G401 (cell line): ENCODE results near the gene BMI1. TPM values are rescaled to one million over a fixed set of nuclear protein-coding genes. Genes with fewer than 3 reads are reported as not detected.
A peak's percentile ranks its signal among the peaks of the same experiment; 100 is the strongest.
"Not testable (repeated sequence)": the region's sequence is repeated elsewhere in the genome, so short reads cannot be mapped to it uniquely, and the experiment has no call there.

Experiments
- DNase-seq: peaks from one replicate; pipeline ENCODE4 v3.0.0-alpha.2; 2015; ENCODE audit warnings: low spot score
- in situ Hi-C: cut with HindIII; loops from 2 replicates; pipeline ENCODE4 v1.10.0; 2016; ENCODE audit warnings: low sequenced_read_pairs, mixed read lengths
- total RNA-seq: library from RNA; depleted of rRNA; stranded (reverse); fragments of >200 nt; shearing (Covaris generic); gene quantifications from 2 replicates; pipeline ENCODE4 v1.2.3, GENCODE V29; 2014; rRNA removed

Gene BMI1
- 305 and 441 TPM in 2 replicates for total RNA-seq

DNA sequence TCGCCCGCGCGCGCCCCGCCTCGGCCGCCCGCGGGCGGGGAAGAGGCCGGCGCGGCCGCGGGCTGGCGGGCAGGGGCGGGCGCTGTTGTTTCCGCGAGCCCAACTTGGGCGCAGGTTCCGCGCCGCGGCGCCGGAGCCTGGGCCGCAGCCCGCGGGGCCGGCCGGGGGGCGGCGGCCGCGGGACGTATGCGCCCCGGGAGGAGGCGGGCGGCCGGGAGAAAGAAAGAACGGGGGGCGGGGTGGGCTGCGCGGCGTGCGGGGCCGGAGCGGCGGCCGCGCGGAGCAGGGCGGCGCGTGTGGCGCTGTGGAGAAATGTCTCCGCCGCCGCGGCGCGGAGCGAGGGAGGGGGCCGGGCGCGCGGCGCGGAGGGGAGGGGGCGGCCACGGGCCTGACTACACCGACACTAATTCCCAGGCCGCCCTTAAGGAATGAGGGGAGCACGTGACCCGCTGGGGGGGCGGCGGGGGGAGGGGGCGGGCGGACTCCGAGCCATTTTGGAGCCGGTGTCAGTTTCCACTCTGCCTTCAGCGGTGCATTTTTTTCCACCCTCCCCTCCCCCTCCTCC is at the start of gene BMI1:
TSS of gene BMI1 (plus strand) at position 509 of the 565 bp plus-strand sequence. CDS start 5,351 bp downstream, outside the sequence.
- in situ Hi-C loops = loop anchor here (25.0 kb wide), 1 partner anchor 667 kb away; no protein-coding TSS in a partner anchor
- DNase-seq = peak; percentile 74

DNA sequence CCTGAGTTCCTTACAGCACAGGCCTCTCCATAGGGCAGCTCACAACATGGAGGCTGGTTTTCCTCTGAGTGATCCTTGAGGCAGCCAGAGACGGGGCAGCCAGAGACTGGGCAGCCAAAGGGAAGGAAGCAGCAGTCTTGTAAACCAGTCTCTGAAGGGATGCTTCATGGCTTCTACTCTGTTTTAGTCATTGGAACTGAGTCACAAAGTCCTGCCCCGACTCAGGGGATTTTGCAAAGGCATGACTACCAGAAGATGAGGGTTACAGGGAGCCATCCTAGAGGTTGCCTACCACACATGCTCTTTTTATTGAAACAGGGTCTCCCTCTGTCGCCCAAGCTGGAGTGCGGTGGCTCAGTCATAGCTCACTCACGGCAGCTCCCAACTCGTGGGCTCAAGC is 49.1 kb upstream of the BMI1 start:
- in situ Hi-C loops = no loop called here
- no peak for DNase-seq

DNA sequence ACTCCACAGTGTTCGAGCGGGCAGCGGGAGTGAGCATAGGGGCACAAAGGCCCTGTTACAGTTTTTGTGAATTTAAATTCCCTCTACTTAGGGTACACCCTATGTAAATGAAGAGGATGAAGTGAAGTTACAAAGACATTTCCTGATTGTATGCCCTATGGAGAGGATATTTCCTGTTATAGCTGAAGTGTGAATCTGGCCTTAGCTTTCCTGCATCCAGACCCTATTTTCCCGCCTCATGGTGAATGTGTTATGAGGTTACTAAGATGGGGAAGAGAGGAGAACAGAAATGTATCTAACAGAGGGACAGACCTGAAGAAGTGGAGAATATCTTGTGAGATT is 42.5 kb upstream of the BMI1 start:
- DNase-seq = no peak
- in situ Hi-C loops = no loop called here

DNA sequence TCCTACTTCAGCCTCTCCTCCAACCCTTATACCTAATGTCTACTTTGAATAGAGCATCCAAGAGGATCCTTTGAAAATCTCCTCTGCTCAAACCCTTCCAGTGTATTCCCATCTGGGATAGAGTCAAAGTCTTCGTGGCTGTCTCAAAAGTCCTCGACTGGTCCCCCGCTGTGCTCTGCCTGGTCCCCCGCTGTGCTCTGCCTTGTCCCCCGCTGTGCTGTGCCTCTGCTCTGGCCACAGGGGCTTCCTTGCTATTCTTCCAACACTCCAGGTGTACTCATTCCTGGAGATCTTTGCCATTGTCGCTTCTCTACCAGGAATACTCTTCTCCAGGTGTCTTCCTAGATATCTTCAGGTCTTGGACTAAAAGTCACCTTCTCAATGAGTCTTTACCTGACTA is 40.8 kb upstream of the BMI1 start:
- in situ Hi-C loops = no loop called here
- DNase-seq = no peak

DNA sequence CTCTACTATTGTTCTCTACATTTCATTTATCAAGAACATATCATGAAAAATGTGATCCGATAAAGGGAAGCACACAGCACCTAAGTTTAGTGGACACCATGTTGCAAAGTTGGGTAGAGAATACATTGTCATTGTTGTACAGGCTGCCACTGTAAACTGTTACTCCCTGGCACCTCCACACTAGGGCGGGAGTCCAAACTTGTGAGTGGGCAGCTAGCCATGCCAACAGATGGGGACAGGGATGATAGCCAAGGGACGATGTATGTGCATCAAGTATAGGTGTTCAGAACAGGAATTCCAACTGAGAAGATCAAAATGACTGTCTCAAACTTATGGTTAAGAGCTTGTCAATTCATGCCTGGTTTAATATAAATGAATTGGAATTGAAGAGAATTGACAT is 35.8 kb upstream of the BMI1 start:
- peak; percentile 91 for DNase-seq
- in situ Hi-C loops = no loop called here

DNA sequence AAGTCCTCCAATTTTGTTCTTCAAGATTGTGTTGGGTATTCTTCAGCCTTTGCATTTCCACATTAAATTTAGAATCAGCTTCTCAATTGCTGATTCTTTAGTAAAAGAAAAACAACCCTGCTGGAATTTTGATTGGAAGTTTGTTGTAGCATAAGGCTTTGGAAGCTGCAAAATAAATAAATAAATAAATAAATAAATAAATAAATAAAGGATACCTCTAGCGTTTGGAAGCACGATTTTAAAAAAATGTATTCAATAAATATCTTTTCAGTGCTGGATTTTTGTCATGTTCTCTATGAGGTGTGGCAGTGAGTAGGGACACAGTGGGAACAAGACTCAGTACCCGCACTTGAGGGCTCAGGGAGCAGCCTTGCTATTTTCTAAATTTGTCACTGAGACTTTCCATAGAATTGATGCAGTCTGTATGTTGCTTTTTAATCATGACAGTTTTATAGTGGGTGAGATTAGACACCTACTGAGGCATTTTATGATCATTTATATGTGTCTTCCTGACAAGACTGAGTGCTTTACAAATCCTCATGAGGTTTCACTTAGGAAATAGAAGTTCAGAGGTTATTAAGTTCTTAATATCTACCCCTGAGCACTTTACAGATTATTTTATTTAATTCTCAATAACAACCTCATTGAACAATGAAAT is 27.0 kb upstream of the BMI1 start:
- in situ Hi-C loops = no loop called here
- no peak for DNase-seq

DNA sequence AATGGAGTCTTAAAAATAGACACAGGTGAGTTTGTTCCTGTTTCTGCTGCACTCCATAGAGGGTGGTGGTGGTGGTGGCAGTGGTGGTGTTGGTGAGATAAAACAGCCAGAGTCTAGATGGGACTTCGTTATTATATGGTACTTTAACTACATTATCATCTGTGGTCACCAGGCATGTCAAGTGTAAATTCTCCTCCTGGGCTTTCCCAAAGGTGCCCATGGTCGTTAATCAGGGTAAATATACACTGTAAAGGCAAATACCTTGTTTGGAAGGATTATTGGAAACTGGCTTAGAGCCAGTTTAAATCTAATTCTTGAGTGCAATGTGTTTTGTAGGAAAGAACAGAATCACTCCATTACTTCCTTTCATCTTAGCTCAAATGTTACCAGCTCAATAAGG is 26.2 kb upstream of the BMI1 start:
- in situ Hi-C loops = no loop called here
- DNase-seq = no peak

DNA sequence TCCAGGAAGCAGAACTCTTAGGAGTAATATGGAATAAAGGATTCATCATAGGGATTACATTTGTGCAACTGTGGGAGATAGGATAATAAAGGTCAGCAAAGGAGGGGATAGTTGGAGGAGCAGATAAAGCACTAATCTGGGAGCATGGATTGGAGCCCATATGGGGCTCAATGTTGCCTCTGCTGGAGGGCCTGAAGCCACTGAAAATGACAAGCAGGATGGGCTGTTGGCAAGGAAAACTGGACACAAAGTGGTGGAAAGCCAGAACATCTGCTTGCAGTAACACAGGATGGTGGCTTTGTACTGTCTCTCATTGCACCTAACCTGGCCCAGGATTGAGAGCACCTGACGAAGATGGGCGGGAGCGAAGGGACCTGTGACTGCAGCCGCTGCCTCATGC is 19.7 kb upstream of the BMI1 start:
- DNase-seq = peak; percentile 12
- in situ Hi-C loops = loop anchor here (25.0 kb wide), 1 partner anchor 686 kb away; no protein-coding TSS in a partner anchor

DNA sequence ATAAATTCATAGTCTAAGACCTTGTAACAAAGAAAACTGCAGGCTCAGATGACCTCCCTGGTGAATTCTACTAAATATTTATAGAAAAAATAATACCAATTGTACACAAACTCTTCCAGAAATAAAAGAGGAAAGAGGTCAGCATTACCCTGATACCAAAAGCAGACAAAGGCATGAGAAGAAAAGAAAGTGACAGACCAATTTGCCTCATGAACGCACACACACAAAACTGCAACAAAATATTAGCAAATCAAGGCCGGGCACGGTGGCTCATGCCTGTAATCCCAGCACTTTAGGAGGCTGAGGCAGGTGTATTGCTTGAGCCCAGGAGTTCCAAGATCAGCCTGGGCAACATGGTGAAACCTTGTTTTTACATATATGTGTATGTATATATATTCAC is 17.4 kb upstream of the BMI1 start:
- in situ Hi-C loops = loop anchor here (25.0 kb wide), 1 partner anchor 684 kb away; no protein-coding TSS in a partner anchor

DNA sequence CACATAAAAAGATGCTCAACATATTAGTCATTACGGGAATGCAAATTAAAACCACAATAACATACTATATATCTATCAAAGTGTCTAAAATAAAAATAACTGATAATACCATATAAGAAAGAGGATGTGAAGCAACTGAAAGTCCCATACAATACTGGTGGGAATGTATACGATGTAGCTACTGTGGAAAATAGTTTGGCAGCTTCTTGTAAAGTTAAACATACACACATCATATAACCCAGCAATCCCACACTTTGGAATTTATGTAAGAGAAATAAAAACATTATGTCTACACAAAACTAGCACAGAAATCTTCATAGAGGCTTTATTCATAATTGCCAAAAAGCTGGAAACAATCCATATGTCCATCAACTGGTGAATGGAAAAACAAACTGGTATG is 15.2 kb upstream of the BMI1 start:
- in situ Hi-C loops = loop anchor here (25.0 kb wide), 1 partner anchor 682 kb away; no protein-coding TSS in a partner anchor
- no peak for DNase-seq

More for the DNA sequence above, 17.4 kb upstream of the BMI1 start:
- no peak for DNase-seq

DNA sequence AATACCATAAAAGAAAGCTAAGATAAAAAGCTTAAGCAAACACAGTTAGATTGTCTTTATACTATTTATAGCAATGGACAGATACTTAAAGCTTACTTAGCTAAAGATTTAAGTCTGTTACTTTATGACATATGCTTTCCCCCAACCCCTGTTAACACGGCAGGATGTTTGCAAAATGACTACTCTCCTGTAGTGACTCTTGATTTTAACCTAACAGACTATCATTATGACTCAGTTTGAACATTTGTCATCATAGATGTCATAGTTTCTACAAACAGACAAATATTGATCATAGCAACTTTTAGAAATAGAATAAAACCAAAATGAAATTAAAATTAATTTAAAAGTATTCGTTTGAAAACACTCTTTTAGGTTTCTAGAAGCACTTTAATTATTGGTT is 12.5 kb upstream of the BMI1 start:
- in situ Hi-C loops = loop anchor here (25.0 kb wide), 1 partner anchor 679 kb away; no protein-coding TSS in a partner anchor
- no peak for DNase-seq

DNA sequence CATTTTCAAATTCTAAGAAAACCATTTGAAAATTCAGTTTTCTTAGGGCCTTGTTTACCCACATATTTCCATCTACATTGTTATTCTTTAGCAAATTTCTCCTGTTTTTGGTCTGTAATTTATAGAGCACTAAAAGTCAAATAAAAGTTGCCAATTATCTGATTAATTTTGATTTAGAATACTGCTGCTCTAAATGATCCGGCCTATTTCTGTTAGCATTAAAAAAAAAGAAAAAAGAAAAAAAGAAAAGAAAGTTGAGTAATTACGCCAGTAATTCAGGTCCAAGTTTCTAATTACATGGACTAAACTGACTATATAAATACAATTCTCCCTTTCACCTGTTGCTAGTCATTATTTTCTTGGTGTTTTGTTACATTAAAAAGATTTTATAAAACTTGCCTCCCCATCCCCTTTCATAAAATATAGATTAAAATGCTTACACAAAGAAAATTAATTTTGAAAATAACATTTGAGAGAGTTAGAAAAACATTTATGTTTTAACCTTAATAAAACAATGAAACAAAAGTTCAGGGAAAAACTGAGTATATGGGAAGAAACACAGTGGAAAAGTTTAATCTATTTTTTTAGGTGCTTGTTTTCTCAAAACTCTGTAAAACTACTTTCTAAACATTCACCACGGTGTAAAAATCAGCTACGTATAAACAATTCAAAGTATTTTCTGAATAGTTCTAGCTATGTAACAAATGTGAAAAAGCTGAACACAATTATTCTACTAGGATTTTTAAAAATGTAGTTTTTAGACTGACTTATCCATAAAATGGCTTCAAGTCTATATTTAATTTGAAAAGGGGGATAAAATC is 11.5 kb upstream of the BMI1 start:
- in situ Hi-C loops = loop anchor here (25.0 kb wide), 1 partner anchor 678 kb away; no protein-coding TSS in a partner anchor

DNA sequence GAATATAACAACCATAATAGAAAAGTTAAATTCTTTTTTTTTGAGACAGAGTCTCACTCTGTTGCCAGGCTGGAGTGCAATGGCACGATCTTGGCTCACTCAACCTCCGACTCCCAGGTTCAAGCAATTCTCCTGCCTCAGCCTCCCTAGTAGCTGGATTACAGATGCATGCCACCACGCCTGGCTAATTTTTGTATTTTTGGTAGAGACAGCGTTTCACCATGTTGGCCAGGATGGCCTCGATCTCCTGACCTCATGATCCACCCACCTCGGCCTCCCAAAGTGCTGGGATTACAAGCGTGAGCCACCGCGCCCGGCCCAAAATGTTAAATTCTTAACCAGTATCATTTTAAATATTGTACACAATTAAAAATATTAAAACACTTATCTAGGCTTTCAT is 10.9 kb upstream of the BMI1 start:
- DNase-seq = not testable (repeated sequence)
- in situ Hi-C loops = loop anchor here (25.0 kb wide), 1 partner anchor 677 kb away; no protein-coding TSS in a partner anchor

More for the DNA sequence above, 11.5 kb upstream of the BMI1 start:
- no peak for DNase-seq

DNA sequence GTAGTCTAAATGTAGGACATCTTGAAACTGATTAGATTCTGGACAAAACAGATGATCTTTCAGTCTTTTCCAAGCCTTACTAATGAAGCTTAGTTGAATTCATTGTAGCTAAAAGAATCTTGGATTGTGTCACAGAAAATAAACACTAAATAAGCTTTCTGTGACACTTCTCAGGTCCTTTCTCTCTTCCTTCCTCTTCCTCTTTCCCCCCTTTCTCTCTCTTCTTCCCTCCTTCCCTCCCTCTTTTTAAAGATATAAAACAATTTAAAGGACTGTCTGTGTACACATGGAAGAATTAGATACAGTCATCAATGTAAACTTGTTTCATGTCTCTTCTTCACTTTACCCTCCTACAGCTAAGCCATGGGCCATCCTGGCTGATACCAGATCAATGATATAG is 10.0 kb upstream of the BMI1 start:
- in situ Hi-C loops = loop anchor here (25.0 kb wide), 1 partner anchor 676 kb away; no protein-coding TSS in a partner anchor

DNA sequence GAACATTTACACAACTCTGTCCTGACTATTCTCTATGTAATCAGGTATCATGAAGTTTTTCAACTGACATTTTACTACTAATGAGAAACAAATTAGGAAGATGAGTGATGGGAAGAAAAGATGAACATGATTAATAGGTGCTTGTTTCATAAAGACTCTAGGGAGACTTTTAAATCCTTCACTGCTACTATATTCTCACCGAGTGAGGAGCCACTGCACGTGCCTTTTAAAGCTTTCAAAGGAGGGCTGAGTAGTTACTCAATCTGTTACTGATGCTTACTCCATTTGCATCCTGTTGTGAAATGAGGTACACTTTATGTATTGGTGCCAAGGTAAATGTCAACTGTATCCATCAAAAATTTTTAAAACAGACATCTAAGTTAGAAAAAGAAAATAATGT is 6.0 kb upstream of the BMI1 start:
- in situ Hi-C loops = loop anchor here (25.0 kb wide), 1 partner anchor 672 kb away; no protein-coding TSS in a partner anchor
- no peak for DNase-seq

More for the DNA sequence above, 10.0 kb upstream of the BMI1 start:
- no peak for DNase-seq

DNA sequence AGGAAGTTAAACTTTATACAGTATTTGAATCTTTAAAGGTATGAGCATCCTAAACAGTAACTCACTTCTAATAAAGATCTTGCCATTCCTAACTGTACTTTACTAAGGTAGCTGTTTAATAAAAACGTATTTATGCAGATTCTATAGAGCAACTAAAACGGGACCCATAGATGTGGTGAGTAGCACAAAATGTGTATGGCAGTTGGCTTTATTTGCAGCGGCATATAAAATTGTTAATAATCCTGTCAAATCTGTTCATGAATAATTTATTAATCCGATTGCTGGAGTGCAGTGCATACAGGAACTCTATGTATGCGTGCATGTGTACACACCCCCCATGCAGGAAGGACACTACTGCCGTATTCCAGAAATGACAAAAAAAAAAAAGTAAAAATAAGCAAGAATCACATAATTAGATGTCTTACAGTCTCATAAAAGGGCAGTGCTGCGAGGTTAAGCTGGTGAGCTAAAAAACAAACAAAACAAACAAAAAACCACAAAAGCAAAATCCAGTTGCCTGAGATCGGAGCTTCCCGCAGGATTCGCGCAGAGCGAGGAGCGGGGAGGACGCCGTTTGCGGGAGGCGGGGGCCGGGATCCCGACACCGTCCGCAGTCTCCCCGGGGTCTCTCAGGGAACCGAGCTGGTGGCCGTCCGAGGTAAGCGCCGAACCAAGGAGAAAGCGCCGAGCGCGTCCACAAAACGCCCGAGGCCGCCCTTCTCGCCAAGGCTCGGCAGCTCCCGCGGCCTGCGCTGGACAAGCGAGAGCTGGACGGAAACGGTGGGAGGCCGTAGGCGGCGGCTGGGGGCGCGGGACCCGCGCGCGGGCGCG is 5.2 kb upstream of the BMI1 start:
- in situ Hi-C loops = loop anchor here (25.0 kb wide), 1 partner anchor 672 kb away; no protein-coding TSS in a partner anchor
- no peak for DNase-seq

DNA sequence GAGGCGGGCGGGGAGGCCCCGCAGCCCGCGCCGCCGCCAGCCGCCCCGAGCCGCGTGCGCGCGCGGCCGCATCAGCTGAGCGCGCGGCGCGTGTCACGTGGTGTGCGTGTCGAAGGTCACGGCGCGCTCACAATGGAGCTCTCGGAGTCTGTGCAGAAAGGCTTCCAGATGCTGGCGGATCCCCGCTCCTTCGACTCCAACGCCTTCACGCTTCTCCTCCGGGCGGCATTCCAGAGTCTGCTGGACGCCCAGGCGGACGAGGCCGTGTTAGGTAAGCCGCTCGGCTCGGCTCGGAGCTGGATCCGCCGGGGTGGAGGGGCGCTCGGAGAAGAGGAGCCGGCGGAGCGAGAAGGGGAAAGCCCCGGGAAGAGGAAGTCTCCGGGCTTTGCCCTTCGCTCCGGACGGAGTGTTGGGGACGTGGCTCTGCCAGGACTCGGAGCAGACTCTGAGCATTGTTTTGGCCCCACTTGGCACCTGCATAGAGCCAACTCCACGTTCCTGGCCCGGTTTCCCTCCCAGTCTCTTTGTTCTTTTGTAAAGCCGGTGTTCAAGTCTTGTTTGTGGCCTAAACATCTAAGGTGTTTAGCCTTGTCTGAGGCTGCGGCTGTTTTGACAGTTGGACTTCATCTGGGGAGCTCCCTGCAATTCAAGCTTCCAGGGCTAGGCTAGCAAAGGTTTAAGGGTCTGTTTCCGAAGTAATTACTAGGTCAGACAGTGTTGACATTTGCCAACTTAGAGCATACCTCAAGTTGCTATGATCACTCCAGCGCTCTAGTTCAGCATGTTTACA is 4.4 kb upstream of the BMI1 start, which contains the start of gene COMMD3:
TSS of gene COMMD3 (plus strand) at position 103 of the 790 bp plus-strand sequence. CDS start at position 133, 30 bp downstream.
- in situ Hi-C loops = loop anchor here (25.0 kb wide), 1 partner anchor 671 kb away; no protein-coding TSS in a partner anchor
- DNase-seq = peak; percentile 87

DNA sequence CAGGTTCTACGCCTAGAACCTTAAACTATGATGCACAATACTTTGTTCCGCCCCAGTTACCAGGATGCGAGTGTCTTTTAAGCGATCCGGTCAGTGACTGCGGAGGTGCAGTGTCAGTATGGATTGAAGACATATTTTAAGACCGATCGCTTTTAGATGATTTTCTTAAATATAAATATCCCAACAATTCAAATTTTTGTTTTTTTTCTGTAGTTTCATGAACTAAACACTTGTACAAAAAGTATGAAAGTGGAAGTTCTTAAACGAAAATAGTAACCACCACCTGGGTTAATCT is 3.9 kb upstream of the BMI1 start:
- in situ Hi-C loops = loop anchor here (25.0 kb wide), 1 partner anchor 670 kb away; no protein-coding TSS in a partner anchor
- DNase-seq = no peak
